Prostate gland (tissue), 2 donors: Measurements from ENCODE around the gene PRRC2A. TPM values are rescaled to one million over a fixed set of nuclear protein-coding genes. Genes with fewer than 3 reads are reported as not detected.

Experiments
- DNase-seq: peaks from one replicate; pipeline ENCODE4 v3.0.0-alpha.2; 2019; ENCODE audit warnings: low spot score
- H3K27ac ChIP-seq, 2 donors: fragments of 200-600 bp; sonication (generic); 2 replicates each; pipeline ENCODE4 v1.5.1; 2017 to 2019
- H3K27me3 ChIP-seq: fragments of 200-600 bp; sonication (generic); replicated peaks from 2 replicates; pipeline ENCODE4 v1.5.1; 2019; ENCODE audit not compliant: insufficient read depth
- H3K36me3 ChIP-seq, 2 donors: fragments of 200-600 bp; sonication (generic); 1 replicate in 1 of 2; 2 replicates in 1 of 2; pipeline versions ENCODE4 v1.5.1 to v1.8.1; 2017 to 2019
- H3K4me1 ChIP-seq: fragments of 200-600 bp; sonication (generic); replicated peaks from 2 replicates; pipeline ENCODE4 v1.5.1; 2019
- H3K4me3 ChIP-seq, 2 donors: fragments of 200-600 bp; sonication (generic); 2 replicates each; pipeline ENCODE4 v1.5.1; 2017 to 2019
- H3K9me3 ChIP-seq: fragments of 200-600 bp; sonication (generic); 2 replicates; pipeline ENCODE4 v1.5.1; 2017
- CTCF ChIP-seq, 4 experiments: fragments of 200-600 bp in 2 of 4; fragments of 450-650 bp in 2 of 4; sonication (generic) in 2 of 4; IDR thresholded peaks; 1 replicate in 3 of 4; 2 replicates in 1 of 4; pipeline ENCODE4 v1.5.1; 2016 to 2019; ENCODE audit warnings: antibody characterized with exemption in 4 of 4, mild to moderate bottlenecking in 2 of 4, moderate library complexity in 2 of 4
- POLR2A ChIP-seq: fragments of 450-650 bp; IDR thresholded peaks from one replicate; pipeline ENCODE4 v1.6.1; 2016; ENCODE audit warnings: antibody characterized with exemption, mild to moderate bottlenecking
- POLR2AphosphoS5 ChIP-seq: sonication (generic); formaldehyde crosslinking; IDR thresholded peaks from one replicate; pipeline ENCODE4 v1.6.1; 2017; ENCODE audit warnings: antibody characterized with exemption
- WGBS: methylation state at CpG from one replicate; pipeline ENCODE4 v1.1.5; 2018; 5-methylcytosine and 5-hydroxymethylcytosine counted together
- intact Hi-C: fragments of 100-400 bp; cut with DNase I; formaldehyde crosslinking; loops from one replicate; pipeline ENCODE4 v1.14.2; 2022
- total RNA-seq, 2 donors: library from RNA; depleted of rRNA; stranded (reverse); fragments of >200 nt; gene quantifications; one replicate each; pipeline ENCODE4 v1.1.0, GENCODE V29; 2016

The PRRC2A gene
- total RNA-seq, 2 donors from 2014 or later, result 129 to 247 TPM

- no peak for DNase-seq
- Histone ChIP-seq H3K27ac (no peak overlapping the region), H3K9me3 (no peaks in the 10 kb centered on the region), H3K4me3 (no peak overlapping the region), H3K4me1 (no peaks in the 10 kb centered on the region), H3K36me3 (peaks cover 39 to 63% of the 10 kb centered on the region in 2 donors), H3K27me3 (no peaks in the 10 kb centered on the region)
- TF ChIP-seq POLR2A, result no peak
- TF ChIP-seq POLR2AphosphoS5, result no peak
- no peak for TF ChIP-seq CTCF (IDR thresholded peaks at IDR 0.05)
- WGBS, result 97% methylated on average over 6 of the region's 6 CpGs
- intact Hi-C loops, result no loop called here
These were observed 20.1 kb downstream of the PRRC2A start for GRCh38 chr6:31640612-31641011.

GRCh38 chr6:31641370-31641769, 20.9 kb downstream of the PRRC2A start:
- Histone ChIP-seq H3K27ac (no peak overlapping the region), H3K4me1 (no peaks in the 10 kb centered on the region), H3K36me3 (peaks cover 37 to 64% of the 10 kb centered on the region in 2 donors), H3K9me3 (no peaks in the 10 kb centered on the region), H3K4me3 (no peak overlapping the region), H3K27me3 (no peaks in the 10 kb centered on the region)
- no peak for DNase-seq
- no peak for TF ChIP-seq CTCF (IDR thresholded peaks at IDR 0.05)
- no peak for TF ChIP-seq POLR2A
- no peak for TF ChIP-seq POLR2AphosphoS5
- 90% methylated on average over 4 of the region's 4 CpGs for WGBS
- intact Hi-C loops, result no loop called here

DNA sequence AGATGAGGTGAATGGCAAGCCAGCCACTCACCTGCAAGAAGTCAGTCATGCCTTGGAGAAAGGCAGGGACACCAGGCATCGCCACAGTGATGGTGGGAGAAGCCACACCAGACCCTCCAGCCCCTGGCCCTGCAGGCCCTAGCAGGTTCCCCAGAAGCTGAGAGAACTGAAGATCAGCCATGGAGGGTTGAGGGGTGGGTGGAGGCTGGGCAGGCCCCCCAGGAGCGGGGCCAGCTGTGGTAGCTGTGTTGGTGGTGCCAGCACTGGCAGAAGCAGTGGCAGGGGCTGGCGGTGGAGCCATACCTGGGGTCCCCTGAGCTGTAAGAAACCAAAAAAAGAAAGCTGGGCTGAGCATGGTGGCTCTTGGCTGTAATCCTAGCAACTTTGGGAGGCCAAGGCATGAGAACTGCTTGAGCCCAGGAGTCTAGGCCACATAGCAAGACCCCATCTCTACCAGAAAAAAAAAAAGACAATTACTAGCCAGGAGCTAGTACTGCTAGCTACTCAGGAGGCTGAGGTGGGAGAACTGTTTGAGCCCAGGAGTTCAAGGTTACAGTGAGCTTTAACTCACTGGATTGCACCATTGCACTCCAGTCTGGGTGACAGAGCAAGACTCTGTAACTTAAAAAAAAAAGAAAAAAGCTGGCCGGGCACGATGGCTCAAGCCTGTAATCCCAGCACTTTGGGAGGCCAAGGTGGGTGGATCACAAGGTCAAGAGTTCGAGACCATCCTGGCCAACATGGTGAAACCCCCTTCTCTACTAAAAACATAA, 22.5 kb downstream of the PRRC2A start:
- no peaks in the 10 kb centered on the region for H3K27me3 ChIP-seq
- intact Hi-C loops, result no loop called here
- H3K9me3 ChIP-seq, result no peaks in the 10 kb centered on the region
- H3K4me1 ChIP-seq, result no peaks in the 10 kb centered on the region
- 91% methylated on average over 6 of the region's 6 CpGs for WGBS
- no peak overlapping the region for H3K27ac ChIP-seq
- peaks cover 37 to 69% of the 10 kb centered on the region in 2 donors for H3K36me3 ChIP-seq
- no peak for DNase-seq
- H3K4me3 ChIP-seq, result no peak overlapping the region
- TF ChIP-seq POLR2AphosphoS5, result no peak
- no peak for TF ChIP-seq CTCF (IDR thresholded peaks at IDR 0.05)
- TF ChIP-seq POLR2A, result no peak

DNA sequence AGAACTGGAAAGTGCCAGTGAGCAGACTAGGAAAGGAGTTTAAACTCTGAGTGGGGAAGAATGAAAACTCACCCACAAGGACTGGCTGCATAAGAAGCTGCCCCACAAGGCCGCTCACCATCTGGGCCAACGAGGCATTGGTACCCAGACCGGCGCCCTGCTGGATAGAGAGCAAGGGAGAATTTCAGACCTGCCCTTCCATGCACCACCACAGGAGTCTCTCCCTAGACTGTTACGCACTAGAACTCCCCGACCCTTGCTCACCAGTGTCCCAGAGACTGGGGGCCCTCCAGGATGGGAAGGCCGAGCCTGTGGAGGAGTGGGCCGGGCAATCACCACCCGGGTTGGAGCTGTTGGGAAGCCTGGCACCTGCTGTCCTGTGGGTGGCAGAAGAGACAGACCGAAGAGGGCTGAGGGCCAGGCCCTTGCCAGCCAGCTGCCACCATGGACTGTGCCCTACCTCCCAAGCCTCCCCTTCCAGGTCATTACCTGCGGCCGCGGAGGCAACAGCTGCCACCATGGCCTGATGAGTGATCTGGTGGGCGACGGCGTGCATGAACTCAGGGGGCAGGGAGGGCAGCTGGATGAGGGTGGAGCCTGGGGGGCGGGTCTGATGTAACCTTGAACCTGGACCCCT, 23.4 kb downstream of the PRRC2A start:
- H3K4me1 ChIP-seq, result no peaks in the 10 kb centered on the region
- peaks cover 45 to 78% of the 10 kb centered on the region in 2 donors for H3K36me3 ChIP-seq
- DNase-seq, result no peak
- no peak overlapping the region for H3K27ac ChIP-seq
- WGBS, result 88% methylated on average over 17 of the region's 17 CpGs
- no peaks in the 10 kb centered on the region for H3K9me3 ChIP-seq
- intact Hi-C loops, result no loop called here
- TF ChIP-seq POLR2A, result no peak
- no peak overlapping the region for H3K4me3 ChIP-seq
- no peaks in the 10 kb centered on the region for H3K27me3 ChIP-seq

DNA sequence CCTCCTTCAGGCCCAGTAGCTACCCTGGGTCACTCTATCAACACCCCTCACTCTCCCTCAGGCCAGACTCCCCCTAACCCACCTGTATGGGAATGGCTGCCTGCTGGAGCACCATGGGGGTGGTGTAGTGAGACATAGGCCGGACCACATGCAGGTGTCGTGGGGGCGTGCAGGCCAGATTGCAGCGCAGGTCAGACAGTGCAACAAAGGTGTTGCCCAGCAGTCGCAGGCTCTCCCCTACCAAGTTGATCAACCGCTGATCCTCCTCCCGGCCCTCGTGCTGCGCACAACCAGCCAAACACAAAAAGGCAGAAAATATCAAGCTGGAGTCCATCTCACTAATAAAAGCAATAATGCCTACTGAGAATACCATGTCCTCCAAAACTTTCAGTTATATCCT, 24.8 kb downstream of the PRRC2A start:
- Histone ChIP-seq H3K9me3 (no peaks in the 10 kb centered on the region), H3K27ac (no peak overlapping the region), H3K27me3 (no peaks in the 10 kb centered on the region), H3K36me3 (peaks cover 45 to 73% of the 10 kb centered on the region in 2 donors), H3K4me1 (no peaks in the 10 kb centered on the region), H3K4me3 (no peak overlapping the region)
- no peak for TF ChIP-seq POLR2A
- no peak for TF ChIP-seq POLR2AphosphoS5
- TF ChIP-seq CTCF (IDR thresholded peaks at IDR 0.05), result no peak
- intact Hi-C loops, result no loop called here
- DNase-seq, result no peak
- 97% methylated on average over 9 of the region's 9 CpGs for WGBS
